HepG2 (cell line): ENCODE data around the gene KRTCAP3. TPM values are rescaled to one million over a fixed set of nuclear protein-coding genes. Genes with fewer than 3 reads are reported as not detected.

ENCODE experiments used
- AGO2 ChIP-seq: fragments of 200-400 bp; formaldehyde crosslinking; optimal IDR thresholded peaks from 2 replicates; pipeline ENCODE3; 2017; ENCODE audit warnings: mild to moderate bottlenecking, low read depth, low read length, moderate library complexity
- BCL6 ChIP-seq: IDR thresholded peaks from 2 replicates; pipeline ENCODE4 v1.6.1; 2016; ENCODE audit warnings: missing genetic modification reagents, missing compliant biosample characterization
- DZIP1 ChIP-seq: sonication (generic); formaldehyde crosslinking; IDR thresholded peaks from 2 replicates; pipeline ENCODE4 v1.5.0; 2020; ENCODE audit warnings: mild to moderate bottlenecking, missing genetic modification reagents
- HDAC1 ChIP-seq: sonication (generic); formaldehyde crosslinking; IDR thresholded peaks from 2 replicates; pipeline ENCODE4 v1.5.1; 2020; ENCODE audit warnings: mild to moderate bottlenecking, missing genetic modification reagents
- MBNL3 ChIP-seq: fragments of 250-450 bp; sonication (Bioruptor Pico); conservative IDR thresholded peaks from 2 replicates; pipeline ENCODE4 v1.8.0; 2022; ENCODE audit warnings: mild to moderate bottlenecking, inconsistent platforms
- NCOA1 ChIP-seq: sonication (generic); formaldehyde crosslinking; IDR thresholded peaks from 2 replicates; pipeline ENCODE4 v1.9.0; 2021; ENCODE audit warnings: missing genetic modification reagents
- RARG ChIP-seq: sonication (generic); formaldehyde crosslinking; IDR thresholded peaks from 2 replicates; pipeline ENCODE4 v1.4.0; 2020; ENCODE audit warnings: low read depth, mild to moderate bottlenecking, missing genetic modification reagents
- SMAD9 ChIP-seq: sonication (generic); formaldehyde crosslinking; IDR thresholded peaks from 2 replicates; pipeline ENCODE4 v1.5.1; 2020; ENCODE audit warnings: mild to moderate bottlenecking, missing genetic modification reagents
- SPEN ChIP-seq: sonication (generic); formaldehyde crosslinking; IDR thresholded peaks from 2 replicates; pipeline ENCODE4 v1.5.1; 2020; ENCODE audit warnings: low read depth, mild to moderate bottlenecking, missing genetic modification reagents
- STAT5B ChIP-seq: sonication (generic); formaldehyde crosslinking; IDR thresholded peaks from 2 replicates; pipeline ENCODE4 v1.4.0; 2020; ENCODE audit warnings: missing genetic modification reagents
- ZFX ChIP-seq: sonication (generic); formaldehyde crosslinking; IDR thresholded peaks from 2 replicates; pipeline ENCODE4 v1.4.0; 2020; ENCODE audit warnings: mild to moderate bottlenecking, low read depth, missing genetic modification reagents, moderate library complexity
- ZNF230 ChIP-seq: sonication (generic); formaldehyde crosslinking; IDR thresholded peaks from 2 replicates; pipeline ENCODE4 v1.4.0; 2020; ENCODE audit warnings: mild to moderate bottlenecking, missing genetic modification reagents
- ZNF274 ChIP-seq: sonication (generic); formaldehyde crosslinking; IDR thresholded peaks from 2 replicates; pipeline ENCODE4 v1.5.1; 2020; ENCODE audit warnings: mild to moderate bottlenecking, missing genetic modification reagents
- ZNF737 ChIP-seq: sonication (generic); formaldehyde crosslinking; IDR thresholded peaks from 2 replicates; pipeline ENCODE4 v1.5.0; 2020; ENCODE audit warnings: missing genetic modification reagents, mild to moderate bottlenecking, borderline replicate concordance
- ZNF878 ChIP-seq: sonication (generic); formaldehyde crosslinking; IDR thresholded peaks from 2 replicates; pipeline ENCODE4 v1.8.1; 2023; ENCODE audit warnings: mild to moderate bottlenecking, missing genetic modification reagents, moderate library complexity
- ZSCAN25 ChIP-seq: sonication (generic); formaldehyde crosslinking; IDR thresholded peaks from 2 replicates; pipeline ENCODE4 v1.8.0; 2022; ENCODE audit warnings: mild to moderate bottlenecking, missing genetic modification reagents
- polyA plus RNA-seq, 8 experiments: library from polyadenylated mRNA; depleted of rRNA in 3 of 8; stranded (reverse) in 7 of 8; unstranded in 1 of 8; fragments of >200 nt; fragmentation: Illumina TruSeq in 4 of 8; extraction: Trizol in 4 of 8; gene quantifications; 2 replicates each; pipeline versions ENCODE4 v1.2.1 to v1.2.3, GENCODE V29; 2011 to 2016; ENCODE audit warnings: low read depth in 4 of 8, missing spikeins in 1 of 8, mixed read lengths in 1 of 8; ENCODE audit not compliant: insufficient read depth in 1 of 8
- total RNA-seq, 5 experiments: library from RNA; depleted of rRNA; stranded (reverse); fragments of >200 nt; fragmentation: Illumina TruSeq; extraction: Trizol; gene quantifications; 2 replicates each; pipeline ENCODE4 v1.2.3, GENCODE V29; 2016; ENCODE audit warnings: low read depth in 1 of 5
- TF ChIP-seq, protein P1 (sequence below): sonication (generic); formaldehyde crosslinking; IDR thresholded peaks from 2 replicates; pipeline ENCODE4 v1.4.0; 2020; ENCODE audit warnings: missing genetic modification reagents, borderline replicate concordance
- TF ChIP-seq, protein P2 (sequence below): sonication (generic); formaldehyde crosslinking; IDR thresholded peaks from 2 replicates; pipeline ENCODE4 v1.4.0; 2020; ENCODE audit warnings: missing genetic modification reagents, borderline replicate concordance
- TF ChIP-seq, protein P3 (sequence below): sonication (generic); formaldehyde crosslinking; IDR thresholded peaks from 2 replicates; pipeline ENCODE4 v1.8.1; 2023; ENCODE audit warnings: mild to moderate bottlenecking, moderate library complexity, missing genetic modification reagents

Gene KRTCAP3
- total and polyA plus RNA-seq, 2 of the 13 experiments (the other 11 are each of a cell fraction or from before 2014, with no cell fraction given) = 2.1 to 4.5 TPM

DNA sequence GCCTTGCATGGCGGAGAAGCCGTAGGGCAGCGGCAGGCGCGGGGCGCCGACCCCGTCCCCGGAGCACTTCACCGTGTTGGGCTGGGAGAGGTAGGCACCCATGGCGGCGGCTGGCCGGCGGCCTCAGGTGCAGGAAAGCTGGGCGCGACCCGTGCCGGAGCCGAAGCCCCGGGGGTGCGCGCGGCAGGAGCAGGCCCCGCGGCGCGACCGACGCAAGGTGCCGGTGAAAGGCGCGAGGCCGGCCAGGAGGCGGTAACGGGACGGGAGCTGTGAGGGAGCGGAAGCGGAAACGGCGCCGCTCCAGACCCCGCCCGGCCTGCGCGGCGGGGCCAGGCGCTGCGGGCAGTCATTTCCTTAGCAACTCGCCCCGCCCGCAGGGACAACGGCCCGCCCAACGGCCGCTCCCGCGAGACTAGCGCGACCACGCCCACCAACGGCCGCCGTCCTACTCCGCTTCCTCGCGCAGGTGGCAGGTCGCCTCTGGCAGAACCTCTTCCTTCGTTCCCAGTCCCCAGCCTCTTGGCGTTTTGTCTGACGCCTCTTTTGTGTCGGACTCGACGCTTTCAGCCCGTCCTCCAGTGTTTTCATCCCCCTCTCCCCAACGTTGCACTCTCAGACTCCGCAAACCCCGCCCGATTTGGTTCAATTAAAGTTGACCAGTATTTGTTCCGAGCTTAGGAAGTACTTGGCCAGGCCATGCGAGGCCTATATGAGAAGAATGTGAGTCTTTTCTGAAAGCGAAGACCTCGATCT, 32.7 kb upstream of the KRTCAP3 start, which contains the start of gene PPM1G (continued):
- TF ChIP-seq SMAD9 (CRISPR knock-in tag) (0 out of 2 replicates have a peak, but pooled peaks have one; percentile 14), DZIP1 (CRISPR knock-in tag) (peak; percentile 92; the same call in 1 of the 2 replicates), ZNF878 (CRISPR knock-in tag) (peak; percentile 76), NCOA1 (peak; percentile 83; the same call in 1 of the 2 replicates), SPEN (peak; percentile 89), RARG (CRISPR knock-in tag) (peak; percentile 75; the same call in 1 of the 2 replicates), STAT5B (CRISPR knock-in tag) (no peak), ZNF274 (CRISPR knock-in tag) (peak; percentile 85), ZSCAN25 (CRISPR knock-in tag) (peak; percentile 81; the same call in 1 of the 2 replicates), ZFX (CRISPR knock-in tag) (peak; percentile 96), BCL6 (CRISPR knock-in tag) (peak; percentile 40; the same call in 1 of the 2 replicates), MBNL3 (no peak), ZNF230 (CRISPR knock-in tag) (peak; percentile 92), AGO2 (peak; percentile 91), HDAC1 (peak; percentile 92), ZNF737 (CRISPR knock-in tag) (no peak)
- TF ChIP-seq, protein P1, sequence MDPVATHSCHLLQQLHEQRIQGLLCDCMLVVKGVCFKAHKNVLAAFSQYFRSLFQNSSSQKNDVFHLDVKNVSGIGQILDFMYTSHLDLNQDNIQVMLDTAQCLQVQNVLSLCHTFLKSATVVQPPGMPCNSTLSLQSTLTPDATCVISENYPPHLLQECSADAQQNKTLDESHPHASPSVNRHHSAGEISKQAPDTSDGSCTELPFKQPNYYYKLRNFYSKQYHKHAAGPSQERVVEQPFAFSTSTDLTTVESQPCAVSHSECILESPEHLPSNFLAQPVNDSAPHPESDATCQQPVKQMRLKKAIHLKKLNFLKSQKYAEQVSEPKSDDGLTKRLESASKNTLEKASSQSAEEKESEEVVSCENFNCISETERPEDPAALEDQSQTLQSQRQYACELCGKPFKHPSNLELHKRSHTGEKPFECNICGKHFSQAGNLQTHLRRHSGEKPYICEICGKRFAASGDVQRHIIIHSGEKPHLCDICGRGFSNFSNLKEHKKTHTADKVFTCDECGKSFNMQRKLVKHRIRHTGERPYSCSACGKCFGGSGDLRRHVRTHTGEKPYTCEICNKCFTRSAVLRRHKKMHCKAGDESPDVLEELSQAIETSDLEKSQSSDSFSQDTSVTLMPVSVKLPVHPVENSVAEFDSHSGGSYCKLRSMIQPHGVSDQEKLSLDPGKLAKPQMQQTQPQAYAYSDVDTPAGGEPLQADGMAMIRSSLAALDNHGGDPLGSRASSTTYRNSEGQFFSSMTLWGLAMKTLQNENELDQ (CRISPR knock-in tag) = peak; percentile 71; the same call in 1 of the 2 replicates
- TF ChIP-seq, protein P2, sequence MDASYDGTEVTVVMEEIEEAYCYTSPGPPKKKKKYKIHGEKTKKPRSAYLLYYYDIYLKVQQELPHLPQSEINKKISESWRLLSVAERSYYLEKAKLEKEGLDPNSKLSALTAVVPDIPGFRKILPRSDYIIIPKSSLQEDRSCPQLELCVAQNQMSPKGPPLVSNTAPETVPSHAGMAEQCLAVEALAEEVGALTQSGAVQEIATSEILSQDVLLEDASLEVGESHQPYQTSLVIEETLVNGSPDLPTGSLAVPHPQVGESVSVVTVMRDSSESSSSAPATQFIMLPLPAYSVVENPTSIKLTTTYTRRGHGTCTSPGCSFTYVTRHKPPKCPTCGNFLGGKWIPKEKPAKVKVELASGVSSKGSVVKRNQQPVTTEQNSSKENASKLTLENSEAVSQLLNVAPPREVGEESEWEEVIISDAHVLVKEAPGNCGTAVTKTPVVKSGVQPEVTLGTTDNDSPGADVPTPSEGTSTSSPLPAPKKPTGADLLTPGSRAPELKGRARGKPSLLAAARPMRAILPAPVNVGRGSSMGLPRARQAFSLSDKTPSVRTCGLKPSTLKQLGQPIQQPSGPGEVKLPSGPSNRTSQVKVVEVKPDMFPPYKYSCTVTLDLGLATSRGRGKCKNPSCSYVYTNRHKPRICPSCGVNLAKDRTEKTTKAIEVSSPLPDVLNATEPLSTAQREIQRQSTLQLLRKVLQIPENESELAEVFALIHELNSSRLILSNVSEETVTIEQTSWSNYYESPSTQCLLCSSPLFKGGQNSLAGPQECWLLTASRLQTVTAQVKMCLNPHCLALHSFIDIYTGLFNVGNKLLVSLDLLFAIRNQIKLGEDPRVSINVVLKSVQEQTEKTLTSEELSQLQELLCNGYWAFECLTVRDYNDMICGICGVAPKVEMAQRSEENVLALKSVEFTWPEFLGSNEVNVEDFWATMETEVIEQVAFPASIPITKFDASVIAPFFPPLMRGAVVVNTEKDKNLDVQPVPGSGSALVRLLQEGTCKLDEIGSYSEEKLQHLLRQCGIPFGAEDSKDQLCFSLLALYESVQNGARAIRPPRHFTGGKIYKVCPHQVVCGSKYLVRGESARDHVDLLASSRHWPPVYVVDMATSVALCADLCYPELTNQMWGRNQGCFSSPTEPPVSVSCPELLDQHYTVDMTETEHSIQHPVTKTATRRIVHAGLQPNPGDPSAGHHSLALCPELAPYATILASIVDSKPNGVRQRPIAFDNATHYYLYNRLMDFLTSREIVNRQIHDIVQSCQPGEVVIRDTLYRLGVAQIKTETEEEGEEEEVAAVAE = 0 out of 2 replicates have a peak, but pooled peaks have one; percentile 43
- TF ChIP-seq, protein P3, sequence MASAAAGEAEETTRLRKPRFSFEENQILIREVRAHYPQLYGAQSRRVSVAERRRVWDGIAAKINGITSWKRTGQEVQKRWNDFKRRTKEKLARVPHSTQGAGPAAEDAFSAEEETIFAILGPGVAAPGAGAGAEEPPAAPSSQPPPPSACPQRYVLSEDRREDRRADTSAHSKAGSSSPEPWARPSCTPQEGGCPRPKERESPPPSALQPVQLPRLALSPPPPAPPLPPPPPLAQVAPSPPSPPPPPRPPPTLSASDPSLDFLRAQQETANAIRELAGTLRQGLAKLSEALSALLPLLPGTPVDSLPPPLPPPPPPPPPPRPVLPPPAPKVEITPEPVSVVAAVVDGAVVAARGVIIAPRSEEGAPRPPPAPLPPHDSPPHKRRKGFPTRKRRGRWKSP = peak; percentile 84
